HEK293 (cell line): Measurements from ENCODE around the gene POLR1D.

Experiments used
- CTCF ChIA-PET: fragments of 350-600 bp; formaldehyde crosslinking; extraction: SDS; loops from one replicate; lab custom pipeline; 2021; ENCODE audit warnings: antibody characterized with exemption; lab: Yijun Ruan, JAX
- POLR2A ChIA-PET: fragments of 300-600 bp; formaldehyde crosslinking; extraction: SDS; loops from one replicate; lab custom pipeline; 2020; ENCODE audit warnings: antibody characterized with exemption, inconsistent platforms; lab: Yijun Ruan, JAX
- H3K27ac ChIP-seq: fragments of 200-500 bp; sonication (Bioruptor generic); 2 replicates; pipeline ENCODE4 v1.5.1; 2014; ENCODE audit warnings: low read depth, low read length, control low read depth, inconsistent platforms; ENCODE audit errors: extremely low read depth
- H3K36me3 ChIP-seq, 2 experiments: fragments of 200-500 bp in 1 of 2; sonication (Bioruptor generic) in 1 of 2; 1 replicate in 1 of 2; 2 replicates in 1 of 2; pipeline ENCODE4 v1.5.1; 2014 to 2017; ENCODE audit warnings: inconsistent platforms in 2 of 2, low read length in 2 of 2; ENCODE audit not compliant: control insufficient read depth in 2 of 2, insufficient read depth in 1 of 2
- H3K4me1 ChIP-seq: fragments of 200-500 bp; sonication (Bioruptor generic); 2 replicates; pipeline ENCODE4 v1.5.1; 2014; ENCODE audit warnings: mild to moderate bottlenecking, low read length, inconsistent platforms; ENCODE audit not compliant: control insufficient read depth, insufficient read depth
- H3K4me3 ChIP-seq: 2 replicates; pipeline ENCODE4 v1.5.1; 2011; ENCODE audit warnings: low read depth, mild to moderate bottlenecking, control low read depth, low read length, moderate library complexity
- H3K9me3 ChIP-seq: fragments of 200-500 bp; sonication (Bioruptor generic); 2 replicates; pipeline ENCODE4 v1.5.1; 2014; ENCODE audit warnings: low read depth, low read length, inconsistent platforms; ENCODE audit not compliant: control insufficient read depth, insufficient read depth
- BCL11B ChIP-seq: fragments of 450-650 bp; formaldehyde crosslinking; IDR thresholded peaks from 2 replicates; pipeline ENCODE4 v1.5.1; 2016; ENCODE audit warnings: low read depth, missing biosample characterization, missing genetic modification characterization
- GLIS1 ChIP-seq: fragments of 450-650 bp; formaldehyde crosslinking; IDR thresholded peaks from 2 replicates; pipeline ENCODE4 v1.5.1; 2016; ENCODE audit warnings: missing biosample characterization, missing genetic modification characterization
- KLF9 ChIP-seq: fragments of 450-650 bp; formaldehyde crosslinking; IDR thresholded peaks from 2 replicates; pipeline ENCODE4 v1.5.1; 2016; ENCODE audit warnings: missing biosample characterization, missing genetic modification characterization, low read depth
- OSR2 ChIP-seq: fragments of 450-650 bp; formaldehyde crosslinking; IDR thresholded peaks from 2 replicates; pipeline ENCODE4 v1.5.1; 2016; ENCODE audit warnings: missing biosample characterization, missing genetic modification characterization
- RBAK ChIP-seq: fragments of 450-650 bp; formaldehyde crosslinking; IDR thresholded peaks from 2 replicates; pipeline ENCODE4 v1.5.1; 2016; ENCODE audit warnings: missing biosample characterization, missing genetic modification characterization
- REPIN1 ChIP-seq: fragments of 450-650 bp; formaldehyde crosslinking; IDR thresholded peaks from 2 replicates; pipeline ENCODE4 v1.5.1; 2017; ENCODE audit warnings: missing biosample characterization, missing genetic modification characterization, low read depth
- SALL2 ChIP-seq: fragments of 450-650 bp; formaldehyde crosslinking; IDR thresholded peaks from 2 replicates; pipeline ENCODE4 v1.5.0; 2017; ENCODE audit warnings: missing biosample characterization, mild to moderate bottlenecking, missing genetic modification characterization, borderline replicate concordance
- ZBTB7A ChIP-seq: fragments of 450-650 bp; formaldehyde crosslinking; IDR thresholded peaks from 2 replicates; pipeline ENCODE4 v1.5.1; 2016; ENCODE audit warnings: low read depth, missing biosample characterization, missing genetic modification characterization
- ZFHX2 ChIP-seq: fragments of 450-650 bp; formaldehyde crosslinking; conservative IDR thresholded peaks from 2 replicates; pipeline ENCODE4 v1.5.1; 2016; ENCODE audit warnings: missing biosample characterization, missing genetic modification characterization
- ZNF10 ChIP-seq: fragments of 450-650 bp; formaldehyde crosslinking; IDR thresholded peaks from 2 replicates; pipeline ENCODE4 v1.5.1; 2017; ENCODE audit warnings: missing biosample characterization, missing genetic modification characterization
- ZNF221 ChIP-seq: fragments of 450-650 bp; formaldehyde crosslinking; IDR thresholded peaks from 2 replicates; pipeline ENCODE4 v1.5.1; 2017; ENCODE audit warnings: missing biosample characterization, missing genetic modification characterization, borderline replicate concordance
- ZNF266 ChIP-seq: fragments of 450-650 bp; formaldehyde crosslinking; IDR thresholded peaks from 2 replicates; pipeline ENCODE4 v1.5.1; 2016; ENCODE audit warnings: missing biosample characterization, missing genetic modification characterization, low read depth
- ZNF560 ChIP-seq: fragments of 450-650 bp; formaldehyde crosslinking; IDR thresholded peaks from 2 replicates; pipeline ENCODE4 v1.5.1; 2017; ENCODE audit warnings: missing biosample characterization, missing genetic modification characterization, borderline replicate concordance
- ZNF76 ChIP-seq: fragments of 450-650 bp; formaldehyde crosslinking; IDR thresholded peaks from 2 replicates; pipeline ENCODE4; 2016; ENCODE audit warnings: low read depth, missing biosample characterization, missing genetic modification characterization, borderline replicate concordance
- ZNF791 ChIP-seq: fragments of 450-650 bp; formaldehyde crosslinking; IDR thresholded peaks from 2 replicates; pipeline ENCODE4 v1.5.1; 2016; ENCODE audit warnings: missing biosample characterization, missing genetic modification characterization
- TF ChIP-seq, protein P1 (sequence below): fragments of 450-650 bp; formaldehyde crosslinking; IDR thresholded peaks from 2 replicates; pipeline ENCODE4; 2016; ENCODE audit warnings: missing biosample characterization, missing genetic modification characterization
- TF ChIP-seq, protein P2 (sequence below): fragments of 450-650 bp; formaldehyde crosslinking; conservative IDR thresholded peaks from 2 replicates; pipeline ENCODE4 v1.5.1; 2016; ENCODE audit warnings: low read depth, missing biosample characterization, missing genetic modification characterization
- TF ChIP-seq, protein P3 (sequence below): fragments of 450-650 bp; formaldehyde crosslinking; IDR thresholded peaks from 2 replicates; pipeline ENCODE4 v1.5.1; 2016; ENCODE audit warnings: missing biosample characterization, missing genetic modification characterization
- TF ChIP-seq, protein P4 (sequence below): fragments of 450-650 bp; formaldehyde crosslinking; IDR thresholded peaks from 2 replicates; pipeline ENCODE4 v1.5.1; 2016; ENCODE audit warnings: missing biosample characterization, missing genetic modification characterization
- TF ChIP-seq, protein P5 (sequence below): fragments of 450-650 bp; formaldehyde crosslinking; IDR thresholded peaks from 2 replicates; pipeline ENCODE4 v1.5.1; 2016; ENCODE audit warnings: missing biosample characterization, missing genetic modification characterization, borderline replicate concordance

POLR1D gene

DNA sequence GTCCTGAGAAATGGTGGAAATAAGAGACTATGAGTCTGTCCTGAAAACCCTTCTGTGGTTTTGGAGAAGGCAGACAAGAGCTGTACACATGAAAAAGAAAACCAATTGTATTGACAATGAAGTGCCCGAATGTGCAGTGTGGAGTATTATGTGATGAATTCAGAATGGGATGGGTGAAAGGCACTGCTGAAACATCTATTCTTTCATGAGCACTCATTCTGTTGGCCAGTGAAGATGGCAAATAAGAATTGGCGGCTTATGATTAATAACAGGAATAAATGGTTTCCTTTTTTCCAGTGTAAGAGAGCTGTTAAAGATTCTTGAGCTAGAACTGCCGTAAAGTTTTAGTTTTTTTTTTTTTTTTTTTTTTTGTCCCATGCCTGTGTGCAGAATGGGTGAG lies 5.7 kb downstream of the POLR1D start:
- TF ChIP-seq, protein P1, sequence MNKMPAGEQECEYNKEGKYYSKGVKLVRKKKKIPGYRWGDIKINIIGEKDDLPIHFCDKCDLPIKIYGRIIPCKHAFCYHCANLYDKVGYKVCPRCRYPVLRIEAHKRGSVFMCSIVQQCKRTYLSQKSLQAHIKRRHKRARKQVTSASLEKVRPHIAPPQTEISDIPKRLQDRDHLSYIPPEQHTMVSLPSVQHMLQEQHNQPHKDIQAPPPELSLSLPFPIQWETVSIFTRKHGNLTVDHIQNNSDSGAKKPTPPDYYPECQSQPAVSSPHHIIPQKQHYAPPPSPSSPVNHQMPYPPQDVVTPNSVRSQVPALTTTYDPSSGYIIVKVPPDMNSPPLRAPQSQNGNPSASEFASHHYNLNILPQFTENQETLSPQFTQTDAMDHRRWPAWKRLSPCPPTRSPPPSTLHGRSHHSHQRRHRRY, result no peak
- TF ChIP-seq, protein P2, sequence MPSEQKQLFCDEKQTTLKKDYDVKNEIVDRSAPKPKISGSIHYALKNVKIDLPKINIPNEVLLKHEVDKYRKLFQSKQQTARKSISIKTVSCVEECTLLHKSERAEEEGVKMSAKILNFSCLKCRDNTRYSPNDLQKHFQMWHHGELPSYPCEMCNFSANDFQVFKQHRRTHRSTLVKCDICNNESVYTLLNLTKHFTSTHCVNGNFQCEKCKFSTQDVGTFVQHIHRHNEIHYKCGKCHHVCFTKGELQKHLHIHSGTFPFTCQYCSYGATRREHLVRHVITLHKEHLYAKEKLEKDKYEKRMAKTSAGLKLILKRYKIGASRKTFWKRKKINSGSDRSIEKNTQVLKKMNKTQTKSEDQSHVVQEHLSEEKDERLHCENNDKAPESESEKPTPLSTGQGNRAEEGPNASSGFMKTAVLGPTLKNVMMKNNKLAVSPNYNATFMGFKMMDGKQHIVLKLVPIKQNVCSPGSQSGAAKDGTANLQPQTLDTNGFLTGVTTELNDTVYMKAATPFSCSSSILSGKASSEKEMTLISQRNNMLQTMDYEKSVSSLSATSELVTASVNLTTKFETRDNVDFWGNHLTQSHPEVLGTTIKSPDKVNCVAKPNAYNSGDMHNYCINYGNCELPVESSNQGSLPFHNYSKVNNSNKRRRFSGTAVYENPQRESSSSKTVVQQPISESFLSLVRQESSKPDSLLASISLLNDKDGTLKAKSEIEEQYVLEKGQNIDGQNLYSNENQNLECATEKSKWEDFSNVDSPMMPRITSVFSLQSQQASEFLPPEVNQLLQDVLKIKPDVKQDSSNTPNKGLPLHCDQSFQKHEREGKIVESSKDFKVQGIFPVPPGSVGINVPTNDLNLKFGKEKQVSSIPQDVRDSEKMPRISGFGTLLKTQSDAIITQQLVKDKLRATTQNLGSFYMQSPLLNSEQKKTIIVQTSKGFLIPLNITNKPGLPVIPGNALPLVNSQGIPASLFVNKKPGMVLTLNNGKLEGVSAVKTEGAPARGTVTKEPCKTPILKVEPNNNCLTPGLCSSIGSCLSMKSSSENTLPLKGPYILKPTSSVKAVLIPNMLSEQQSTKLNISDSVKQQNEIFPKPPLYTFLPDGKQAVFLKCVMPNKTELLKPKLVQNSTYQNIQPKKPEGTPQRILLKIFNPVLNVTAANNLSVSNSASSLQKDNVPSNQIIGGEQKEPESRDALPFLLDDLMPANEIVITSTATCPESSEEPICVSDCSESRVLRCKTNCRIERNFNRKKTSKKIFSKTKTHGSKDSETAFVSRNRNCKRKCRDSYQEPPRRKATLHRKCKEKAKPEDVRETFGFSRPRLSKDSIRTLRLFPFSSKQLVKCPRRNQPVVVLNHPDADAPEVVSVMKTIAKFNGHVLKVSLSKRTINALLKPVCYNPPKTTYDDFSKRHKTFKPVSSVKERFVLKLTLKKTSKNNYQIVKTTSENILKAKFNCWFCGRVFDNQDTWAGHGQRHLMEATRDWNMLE (tag by site-specific recombination), result no peak
- TF ChIP-seq ZFHX2 (tag by site-specific recombination), result no peak
- TF ChIP-seq, protein P3, sequence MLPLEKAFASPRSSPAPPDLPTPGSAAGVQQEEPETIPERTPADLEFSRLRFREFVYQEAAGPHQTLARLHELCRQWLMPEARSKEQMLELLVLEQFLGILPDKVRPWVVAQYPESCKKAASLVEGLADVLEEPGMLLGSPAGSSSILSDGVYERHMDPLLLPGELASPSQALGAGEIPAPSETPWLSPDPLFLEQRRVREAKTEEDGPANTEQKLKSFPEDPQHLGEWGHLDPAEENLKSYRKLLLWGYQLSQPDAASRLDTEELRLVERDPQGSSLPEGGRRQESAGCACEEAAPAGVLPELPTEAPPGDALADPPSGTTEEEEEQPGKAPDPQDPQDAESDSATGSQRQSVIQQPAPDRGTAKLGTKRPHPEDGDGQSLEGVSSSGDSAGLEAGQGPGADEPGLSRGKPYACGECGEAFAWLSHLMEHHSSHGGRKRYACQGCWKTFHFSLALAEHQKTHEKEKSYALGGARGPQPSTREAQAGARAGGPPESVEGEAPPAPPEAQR, result no peak
- no peak for TF ChIP-seq OSR2 (tag by site-specific recombination)
- TF ChIP-seq ZNF266 (tag by site-specific recombination), result no peak
- no peak overlapping the region for H3K4me3 ChIP-seq
- no peaks in the 10 kb centered on the region for H3K9me3 ChIP-seq
- H3K36me3 ChIP-seq, result peaks cover 5 to 51% of the 10 kb centered on the region in 2 experiments; a peak in 2 of 3 replicates
- ChIA-PET POLR2A (interaction anchor here (0.7 kb wide), 1 partner anchor 33 kb away, joined by 4 read pairs; no protein-coding TSS in a partner anchor), CTCF (interaction anchor here (0.6 kb wide), 1 partner anchor 22 kb away, joined by 3 read pairs; no protein-coding TSS in a partner anchor)
- H3K27ac ChIP-seq, result no peak overlapping the region
- 0 out of 2 replicates have a peak, but pooled peaks cover 2% of the 10 kb centered on the region for H3K4me1 ChIP-seq

DNA sequence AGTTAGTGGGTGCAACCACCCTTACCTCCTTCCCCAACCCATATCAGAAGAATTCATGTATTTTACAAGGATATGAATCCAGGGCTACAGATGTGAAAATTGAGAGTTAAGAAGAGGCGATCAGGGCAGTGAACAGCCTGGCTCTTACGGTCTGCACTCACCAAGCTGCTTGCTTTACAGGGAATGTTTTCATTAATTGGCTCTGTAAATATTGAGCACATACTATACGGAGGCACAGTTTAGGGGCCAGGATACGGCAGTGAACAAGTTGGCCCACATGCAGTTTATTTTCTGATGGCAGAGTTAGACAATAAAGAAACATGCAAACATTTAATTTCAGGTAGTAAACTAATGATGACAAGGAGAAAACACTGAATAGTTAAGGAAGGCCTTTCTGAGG lies 6.4 kb downstream of the POLR1D start:
- Histone ChIP-seq H3K4me3 (no peak overlapping the region), H3K27ac (no peak overlapping the region), H3K36me3 (peaks cover 5 to 50% of the 10 kb centered on the region in 2 experiments; a peak in 2 of 3 replicates), H3K4me1 (no peaks in the 10 kb centered on the region), H3K9me3 (no peaks in the 10 kb centered on the region)
- ChIA-PET POLR2A (no interaction called here), CTCF (interaction anchor here (0.6 to 0.7 kb wide), 2 partner anchors 14 to 22 kb away, joined by 3 to 4 read pairs; no protein-coding TSS in a partner anchor)
- no peak for TF ChIP-seq RBAK
- TF ChIP-seq ZNF76 (tag by site-specific recombination), result no peak
- TF ChIP-seq ZNF560 (tag by site-specific recombination), result no peak
- TF ChIP-seq, protein P4, sequence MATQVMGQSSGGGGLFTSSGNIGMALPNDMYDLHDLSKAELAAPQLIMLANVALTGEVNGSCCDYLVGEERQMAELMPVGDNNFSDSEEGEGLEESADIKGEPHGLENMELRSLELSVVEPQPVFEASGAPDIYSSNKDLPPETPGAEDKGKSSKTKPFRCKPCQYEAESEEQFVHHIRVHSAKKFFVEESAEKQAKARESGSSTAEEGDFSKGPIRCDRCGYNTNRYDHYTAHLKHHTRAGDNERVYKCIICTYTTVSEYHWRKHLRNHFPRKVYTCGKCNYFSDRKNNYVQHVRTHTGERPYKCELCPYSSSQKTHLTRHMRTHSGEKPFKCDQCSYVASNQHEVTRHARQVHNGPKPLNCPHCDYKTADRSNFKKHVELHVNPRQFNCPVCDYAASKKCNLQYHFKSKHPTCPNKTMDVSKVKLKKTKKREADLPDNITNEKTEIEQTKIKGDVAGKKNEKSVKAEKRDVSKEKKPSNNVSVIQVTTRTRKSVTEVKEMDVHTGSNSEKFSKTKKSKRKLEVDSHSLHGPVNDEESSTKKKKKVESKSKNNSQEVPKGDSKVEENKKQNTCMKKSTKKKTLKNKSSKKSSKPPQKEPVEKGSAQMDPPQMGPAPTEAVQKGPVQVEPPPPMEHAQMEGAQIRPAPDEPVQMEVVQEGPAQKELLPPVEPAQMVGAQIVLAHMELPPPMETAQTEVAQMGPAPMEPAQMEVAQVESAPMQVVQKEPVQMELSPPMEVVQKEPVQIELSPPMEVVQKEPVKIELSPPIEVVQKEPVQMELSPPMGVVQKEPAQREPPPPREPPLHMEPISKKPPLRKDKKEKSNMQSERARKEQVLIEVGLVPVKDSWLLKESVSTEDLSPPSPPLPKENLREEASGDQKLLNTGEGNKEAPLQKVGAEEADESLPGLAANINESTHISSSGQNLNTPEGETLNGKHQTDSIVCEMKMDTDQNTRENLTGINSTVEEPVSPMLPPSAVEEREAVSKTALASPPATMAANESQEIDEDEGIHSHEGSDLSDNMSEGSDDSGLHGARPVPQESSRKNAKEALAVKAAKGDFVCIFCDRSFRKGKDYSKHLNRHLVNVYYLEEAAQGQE (tag by site-specific recombination), result no peak
- TF ChIP-seq REPIN1 (tag by site-specific recombination), result no peak
- TF ChIP-seq, protein P5, sequence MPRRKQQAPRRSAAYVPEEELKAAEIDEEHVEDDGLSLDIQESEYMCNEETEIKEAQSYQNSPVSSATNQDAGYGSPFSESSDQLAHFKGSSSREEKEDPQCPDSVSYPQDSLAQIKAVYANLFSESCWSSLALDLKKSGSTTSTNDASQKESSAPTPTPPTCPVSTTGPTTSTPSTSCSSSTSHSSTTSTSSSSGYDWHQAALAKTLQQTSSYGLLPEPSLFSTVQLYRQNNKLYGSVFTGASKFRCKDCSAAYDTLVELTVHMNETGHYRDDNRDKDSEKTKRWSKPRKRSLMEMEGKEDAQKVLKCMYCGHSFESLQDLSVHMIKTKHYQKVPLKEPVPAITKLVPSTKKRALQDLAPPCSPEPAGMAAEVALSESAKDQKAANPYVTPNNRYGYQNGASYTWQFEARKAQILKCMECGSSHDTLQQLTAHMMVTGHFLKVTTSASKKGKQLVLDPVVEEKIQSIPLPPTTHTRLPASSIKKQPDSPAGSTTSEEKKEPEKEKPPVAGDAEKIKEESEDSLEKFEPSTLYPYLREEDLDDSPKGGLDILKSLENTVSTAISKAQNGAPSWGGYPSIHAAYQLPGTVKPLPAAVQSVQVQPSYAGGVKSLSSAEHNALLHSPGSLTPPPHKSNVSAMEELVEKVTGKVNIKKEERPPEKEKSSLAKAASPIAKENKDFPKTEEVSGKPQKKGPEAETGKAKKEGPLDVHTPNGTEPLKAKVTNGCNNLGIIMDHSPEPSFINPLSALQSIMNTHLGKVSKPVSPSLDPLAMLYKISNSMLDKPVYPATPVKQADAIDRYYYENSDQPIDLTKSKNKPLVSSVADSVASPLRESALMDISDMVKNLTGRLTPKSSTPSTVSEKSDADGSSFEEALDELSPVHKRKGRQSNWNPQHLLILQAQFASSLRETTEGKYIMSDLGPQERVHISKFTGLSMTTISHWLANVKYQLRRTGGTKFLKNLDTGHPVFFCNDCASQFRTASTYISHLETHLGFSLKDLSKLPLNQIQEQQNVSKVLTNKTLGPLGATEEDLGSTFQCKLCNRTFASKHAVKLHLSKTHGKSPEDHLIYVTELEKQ (tag by site-specific recombination), result no peak
- no peak for TF ChIP-seq ZNF221 (tag by site-specific recombination)
- no peak for TF ChIP-seq GLIS1 (tag by site-specific recombination)
- TF ChIP-seq KLF9, result no peak
- no peak for TF ChIP-seq ZNF10 (tag by site-specific recombination)
- TF ChIP-seq ZBTB7A (tag by site-specific recombination), result no peak
- no peak for TF ChIP-seq SALL2 (tag by site-specific recombination)
- no peak for TF ChIP-seq BCL11B
- TF ChIP-seq ZNF791, result no peak
